Neural progenitor cell (in vitro differentiated cells): Measurements from ENCODE around the gene MAPKAPK3.

ENCODE experiments used
- CTCF ChIP-seq: fragments of 200-600 bp; sonication (generic); IDR thresholded peaks from 2 replicates; pipeline ENCODE4 v1.5.1; 2017; ENCODE audit warnings: antibody characterized with exemption, mild to moderate bottlenecking
- EZH2phosphoT487 ChIP-seq: fragments of 200-600 bp; sonication (generic); IDR thresholded peaks from 2 replicates; pipeline ENCODE4 v1.6.1; 2017; ENCODE audit warnings: antibody characterized with exemption

- TF ChIP-seq CTCF: no peak
- TF ChIP-seq EZH2phosphoT487: no peak
These were observed 54.4 kb downstream of the MAPKAPK3 start for GRCh38 chr3:50671331-50671730.
